Subcutaneous preadipocyte (primary cell): ENCODE results near the gene TBC1D3K. TPM values are rescaled to one million over a fixed set of nuclear protein-coding genes. Genes with fewer than 3 reads are reported as not detected.

Source experiments
- small RNA-seq: library from RNA; depleted of rRNA; stranded (forward); fragments of <200 nt; gene quantifications from one replicate; pipeline ENCODE3, GENCODE V24; 2012
- total RNA-seq: library from RNA; depleted of rRNA; stranded (reverse); fragments of >200 nt; gene quantifications from 2 replicates; pipeline ENCODE4 v1.2.3, GENCODE V29; 2012

Gene TBC1D3K
- total RNA-seq, result not detected in 2 replicates

DNA sequence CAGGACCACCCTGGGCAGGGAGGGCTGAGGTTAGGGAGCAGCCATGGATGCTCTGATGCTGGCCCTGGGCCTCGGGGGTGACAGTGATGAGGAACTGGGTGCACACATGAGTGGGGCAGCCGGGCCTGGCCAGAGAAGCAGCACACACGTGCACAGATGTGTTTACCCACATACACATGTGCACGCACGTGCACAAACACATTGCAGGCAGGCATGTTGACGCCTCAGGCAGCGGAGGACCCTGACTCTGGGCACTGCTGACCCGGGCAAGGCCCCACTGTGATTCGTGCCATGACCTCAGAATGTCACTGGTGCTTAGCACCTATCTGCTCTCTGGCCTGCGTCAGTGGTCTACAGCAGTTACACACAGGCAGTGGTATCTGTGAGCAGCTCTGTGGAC is at the start of gene TBC1D3K:
TBC1D3K (plus strand) TSS at position 301 of the 400 bp plus-strand sequence. CDS start 1,585 bp downstream, outside the sequence.

Small RNA genes lying within 50 kb of the gene (small RNA-seq; reads per million reads assigned to genes)
- gene RF00001 (not detected), gene RNU6-489P (not detected)

Other genes with a start within 250 kb of the TBC1D3K start
- gene HNF1B, start 179.4 kb upstream of the TBC1D3K start, total RNA-seq, result not detected in 2 replicates
- 1.4 and 2.6 TPM in 2 replicates for gene TBC1D3L, start 64.6 kb downstream of the TBC1D3K start, total RNA-seq
- gene TBC1D3D, start 79.6 kb downstream of the TBC1D3K start, total RNA-seq, result under 0.01 and 0.59 TPM in 2 replicates
- gene TBC1D3C, start 144.2 kb downstream of the TBC1D3K start, total RNA-seq, result not detected in 2 replicates
- gene TBC1D3E, start 203.5 kb downstream of the TBC1D3K start, total RNA-seq, result not detected in 2 replicates